Mesenchymal stem cell (in vitro differentiated cells and primary cell): ENCODE data around the gene ADARB2.

Experiments used
- DNase-seq: peaks from one replicate; pipeline ENCODE4 v3.0.0-alpha.2; 2013
- H2AFZ ChIP-seq: one replicate; pipeline ENCODE4 v1.6.1; 2013; ENCODE audit warnings: low read depth, mild to moderate bottlenecking, control low read depth, inconsistent platforms, low read length, moderate library complexity
- H2AK5ac ChIP-seq: 2 replicates; pipeline ENCODE4 v1.6.1; 2013; ENCODE audit warnings: low read length, moderate library complexity, mild to moderate bottlenecking, inconsistent platforms; ENCODE audit not compliant: severe bottlenecking
- H2BK120ac ChIP-seq: one replicate; pipeline ENCODE4 v1.6.1; 2013; ENCODE audit warnings: low read depth, mild to moderate bottlenecking, inconsistent platforms, low read length, moderate library complexity
- H2BK12ac ChIP-seq, 2 experiments: one replicate each; pipeline ENCODE4 v1.6.1; 2013; ENCODE audit warnings: inconsistent platforms in 2 of 2, low read length in 2 of 2, mild to moderate bottlenecking in 2 of 2, moderate library complexity in 2 of 2, control low read depth in 1 of 2
- H2BK15ac ChIP-seq: one replicate; pipeline ENCODE4 v1.6.1; 2013; ENCODE audit warnings: mild to moderate bottlenecking, low read depth, inconsistent platforms; ENCODE audit not compliant: poor library complexity, severe bottlenecking
- H2BK5ac ChIP-seq: 2 replicates; pipeline ENCODE4 v1.6.1; 2013; ENCODE audit warnings: low read depth, mild to moderate bottlenecking, low read length, control low read depth, inconsistent platforms; ENCODE audit not compliant: poor library complexity, severe bottlenecking
- H3K14ac ChIP-seq, 2 experiments: one replicate each; pipeline ENCODE4 v1.6.1; 2013; ENCODE audit warnings: inconsistent platforms in 2 of 2, low read length in 2 of 2, control low read depth in 1 of 2, mild to moderate bottlenecking in 1 of 2, moderate library complexity in 1 of 2
- H3K18ac ChIP-seq, 2 experiments: one replicate each; pipeline ENCODE4 v1.6.1; 2013; ENCODE audit warnings: inconsistent platforms in 2 of 2, low read length in 2 of 2, control low read depth in 1 of 2, low read depth in 1 of 2, mild to moderate bottlenecking in 1 of 2
- H3K23ac ChIP-seq, 2 experiments: one replicate each; pipeline ENCODE4 v1.6.1; 2013; ENCODE audit warnings: inconsistent platforms in 2 of 2, low read length in 2 of 2, mild to moderate bottlenecking in 2 of 2, moderate library complexity in 2 of 2, control low read depth in 1 of 2
- H3K27ac ChIP-seq: 2 replicates; pipeline ENCODE4 v1.5.1; 2013; ENCODE audit warnings: mild to moderate bottlenecking, moderate library complexity, low read length, control low read depth, inconsistent platforms; ENCODE audit not compliant: poor library complexity, severe bottlenecking
- H3K27me3 ChIP-seq, 2 experiments: 2 replicates each; pipeline versions ENCODE4 v1.6.1 to v1.7.0; 2013; ENCODE audit warnings: low read length in 2 of 2, mild to moderate bottlenecking in 2 of 2, moderate library complexity in 2 of 2, control low read depth in 1 of 2, inconsistent platforms in 1 of 2; ENCODE audit not compliant: control insufficient read depth in 1 of 2, insufficient read depth in 1 of 2
- H3K36me3 ChIP-seq, 2 experiments: 2 replicates each; pipeline versions ENCODE4 v1.6.1 to v1.7.0; 2013; ENCODE audit warnings: low read length in 2 of 2, control low read depth in 1 of 2, inconsistent platforms in 1 of 2, low read depth in 1 of 2, mild to moderate bottlenecking in 1 of 2; ENCODE audit not compliant: insufficient read depth in 2 of 2, control insufficient read depth in 1 of 2
- H3K4ac ChIP-seq, 2 experiments: one replicate each; pipeline ENCODE4 v1.6.1; 2013; ENCODE audit warnings: inconsistent platforms in 2 of 2, low read length in 2 of 2, mild to moderate bottlenecking in 2 of 2, moderate library complexity in 2 of 2, control low read depth in 1 of 2, low read depth in 1 of 2
- H3K4me1 ChIP-seq: 2 replicates; pipeline ENCODE4 v1.6.1; 2013; ENCODE audit warnings: low read depth, low read length, control low read depth; ENCODE audit not compliant: control insufficient read depth, insufficient read depth
- H3K4me2 ChIP-seq: 2 replicates; pipeline ENCODE4 v1.6.1; 2013; ENCODE audit warnings: low read length, mild to moderate bottlenecking, inconsistent platforms; ENCODE audit not compliant: poor library complexity, severe bottlenecking
- H3K4me3 ChIP-seq, 2 experiments: 2 replicates each; pipeline versions ENCODE4 v1.5.1 to v1.7.0; 2013; ENCODE audit warnings: low read length in 2 of 2, mild to moderate bottlenecking in 2 of 2, control low read depth in 1 of 2, low read depth in 1 of 2; ENCODE audit not compliant: insufficient read depth in 1 of 2
- H3K79me1 ChIP-seq: replicated peaks from 2 replicates; pipeline ENCODE4 v1.6.1; 2013; ENCODE audit warnings: mild to moderate bottlenecking, control low read depth, low read length, inconsistent platforms; ENCODE audit not compliant: poor library complexity, severe bottlenecking
- H3K9ac ChIP-seq: 2 replicates; pipeline ENCODE4 v1.7.0; 2013; ENCODE audit warnings: mild to moderate bottlenecking, low read length, moderate library complexity
- H3K9me3 ChIP-seq: 2 replicates; pipeline ENCODE4 v1.7.0; 2013; ENCODE audit warnings: mild to moderate bottlenecking, low read length; ENCODE audit not compliant: control insufficient read depth
- H4K8ac ChIP-seq: one replicate; pipeline ENCODE4 v1.6.1; 2013; ENCODE audit warnings: inconsistent platforms, mild to moderate bottlenecking, low read length, moderate library complexity
- H4K91ac ChIP-seq: one replicate; pipeline ENCODE4 v1.6.1; 2013; ENCODE audit warnings: mild to moderate bottlenecking, low read length, inconsistent platforms
- WGBS: methylation state at CpG from one replicate; pipeline ENCODE4 v1.1.7; 2013; ENCODE audit warnings: mixed read lengths; 5-methylcytosine and 5-hydroxymethylcytosine counted together

The ADARB2 gene

GRCh38 chr10:1403508-1404322 is 333.6 kb downstream of the ADARB2 start:
- H3K23ac ChIP-seq = no peak overlapping the region
- H2BK15ac ChIP-seq = no peak overlapping the region
- no peak overlapping the region for H2BK12ac ChIP-seq
- no peak overlapping the region for H4K91ac ChIP-seq
- no peak overlapping the region for H2AFZ ChIP-seq
- H3K14ac ChIP-seq = no peak overlapping the region
- DNase-seq = no peak
- no peaks in the 10 kb centered on the region for H3K79me1 ChIP-seq
- H3K27me3 ChIP-seq = peaks cover 0 to 3% of the 10 kb centered on the region in 2 experiments
- WGBS = 69% methylated on average over 18 of the region's 18 CpGs
- no peak overlapping the region for H3K9ac ChIP-seq
- no peak overlapping the region for H2BK120ac ChIP-seq
- no peak overlapping the region for H3K27ac ChIP-seq
- no peaks in the 10 kb centered on the region for H3K36me3 ChIP-seq
- no peak overlapping the region for H3K4me2 ChIP-seq
- no peak overlapping the region for H2BK5ac ChIP-seq
- H3K4me3 ChIP-seq = no peak overlapping the region
- peaks cover 11% of the 10 kb centered on the region for H3K4me1 ChIP-seq
- no peak overlapping the region for H3K18ac ChIP-seq
- H3K4ac ChIP-seq = no peak overlapping the region
- peaks cover 4% of the 10 kb centered on the region for H3K9me3 ChIP-seq
- H4K8ac ChIP-seq = no peak overlapping the region
- H2AK5ac ChIP-seq = no peak overlapping the region

GRCh38 chr10:1402816-1403507 is 334.4 kb downstream of the ADARB2 start:
- WGBS = 92% methylated on average over 27 of the region's 27 CpGs
- Histone ChIP-seq H3K27me3 (peaks cover 0 to 3% of the 10 kb centered on the region in 2 experiments), H2AK5ac (no peak overlapping the region), H3K4me2 (no peak overlapping the region), H3K18ac (no peak overlapping the region), H4K8ac (no peak overlapping the region), H3K79me1 (no peaks in the 10 kb centered on the region), H2BK120ac (no peak overlapping the region), H3K14ac (no peak overlapping the region), H2BK15ac (no peak overlapping the region), H3K9me3 (peaks cover 4% of the 10 kb centered on the region), H3K4ac (no peak overlapping the region), H2AFZ (no peak overlapping the region), H3K4me1 (peaks cover 10% of the 10 kb centered on the region), H3K23ac (no peak overlapping the region), H3K36me3 (no peaks in the 10 kb centered on the region), H3K9ac (no peak overlapping the region), H2BK5ac (no peak overlapping the region), H3K4me3 (no peak overlapping the region), H3K27ac (no peak overlapping the region), H4K91ac (no peak overlapping the region), H2BK12ac (no peak overlapping the region)
- DNase-seq = no peak

GRCh38 chr10:1402016-1402770 is 335.1 kb downstream of the ADARB2 start:
- Histone ChIP-seq H3K27ac (no peak overlapping the region), H4K8ac (no peak overlapping the region), H2BK12ac (no peak overlapping the region), H3K4me1 (peaks cover 10% of the 10 kb centered on the region), H3K36me3 (no peaks in the 10 kb centered on the region), H2AK5ac (no peak overlapping the region), H4K91ac (no peak overlapping the region), H3K23ac (no peak overlapping the region), H3K9ac (no peak overlapping the region), H2BK5ac (no peak overlapping the region), H2BK120ac (no peak overlapping the region), H3K79me1 (no peaks in the 10 kb centered on the region), H2BK15ac (no peak overlapping the region), H3K4me2 (no peak overlapping the region), H3K18ac (no peak overlapping the region), H3K27me3 (peaks cover 0 to 3% of the 10 kb centered on the region in 2 experiments), H3K14ac (no peak overlapping the region), H2AFZ (no peak overlapping the region), H3K4me3 (no peak overlapping the region), H3K9me3 (peaks cover 4% of the 10 kb centered on the region), H3K4ac (no peak overlapping the region)
- DNase-seq = no peak
- 73% methylated on average over 24 of the region's 25 CpGs for WGBS
